ENCODE measurements around the gene CSK. TPM values are rescaled to one million over a fixed set of nuclear protein-coding genes. Genes with fewer than 3 reads are reported as not detected.

CSK gene
- total RNA-seq, 1 donor from 2014 or later = 100 TPM

DNA sequence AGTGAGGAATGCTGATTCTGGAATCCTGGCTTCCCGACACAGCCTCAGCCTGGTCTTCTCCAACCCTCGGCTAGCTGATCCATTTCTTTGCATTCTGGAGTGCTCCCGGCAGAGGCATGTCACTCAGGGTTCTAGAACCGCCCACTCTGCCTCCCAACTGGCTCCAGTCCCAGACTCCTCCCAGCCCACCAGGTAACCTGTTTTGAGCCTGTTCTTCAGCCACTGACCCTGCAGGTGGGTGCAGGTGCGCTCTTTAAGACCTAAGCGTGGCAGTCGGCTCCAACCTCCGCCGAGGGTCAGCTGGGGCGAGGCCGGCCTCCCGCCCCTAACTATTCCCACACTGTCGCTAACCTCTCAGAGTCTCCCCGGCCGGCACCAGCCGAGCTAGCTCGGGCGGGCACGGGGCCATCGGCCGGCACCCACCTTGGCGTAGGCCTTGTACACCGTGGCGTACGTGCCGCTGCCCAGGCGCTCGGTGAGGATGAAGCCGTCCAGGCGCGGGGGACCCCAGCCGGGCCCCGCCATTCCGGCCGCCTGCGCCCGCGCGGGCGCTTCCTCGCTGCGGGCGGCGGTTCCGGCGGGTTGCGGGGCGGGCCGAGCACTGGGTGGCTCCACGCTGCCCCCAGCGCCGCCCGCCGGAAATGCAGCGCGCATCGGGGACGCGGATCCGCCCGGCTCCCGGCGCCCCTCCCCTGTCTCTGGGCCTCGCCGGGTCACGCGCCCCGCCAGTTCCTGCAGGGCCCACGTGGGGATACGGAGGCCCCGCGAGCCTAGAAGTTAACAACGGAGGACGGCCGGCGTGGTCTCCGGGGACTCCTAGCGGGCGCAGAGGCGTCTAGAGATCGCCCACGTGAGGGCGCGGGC is 60.9 kb downstream of the CSK start, which contains the start of gene ULK3:
ULK3 (minus strand) TSS at position 576 of the 864 bp plus-strand sequence; CDS start at position 525, 51 bp downstream.
- Mint-ChIP-seq H3K36me3 (ENCODE audit: low read depth, unreplicated experiment) (peaks cover 20% of the 10 kb centered on the region), H3K4me1 (ENCODE audit: unreplicated experiment) (peaks cover 2% of the 10 kb centered on the region), H3K27ac (ENCODE audit: unreplicated experiment) (peak within 1 kb of the TSS; percentile 78), H3K4me3 (ENCODE audit: unreplicated experiment) (peak within 1 kb of the TSS; percentile 92), H3K27me3 (ENCODE audit: unreplicated experiment) (peaks cover 2% of the 10 kb centered on the region), H3K9me3 (ENCODE audit: unreplicated experiment) (no peaks in the 10 kb centered on the region)
- TF ChIP-seq, protein P1, sequence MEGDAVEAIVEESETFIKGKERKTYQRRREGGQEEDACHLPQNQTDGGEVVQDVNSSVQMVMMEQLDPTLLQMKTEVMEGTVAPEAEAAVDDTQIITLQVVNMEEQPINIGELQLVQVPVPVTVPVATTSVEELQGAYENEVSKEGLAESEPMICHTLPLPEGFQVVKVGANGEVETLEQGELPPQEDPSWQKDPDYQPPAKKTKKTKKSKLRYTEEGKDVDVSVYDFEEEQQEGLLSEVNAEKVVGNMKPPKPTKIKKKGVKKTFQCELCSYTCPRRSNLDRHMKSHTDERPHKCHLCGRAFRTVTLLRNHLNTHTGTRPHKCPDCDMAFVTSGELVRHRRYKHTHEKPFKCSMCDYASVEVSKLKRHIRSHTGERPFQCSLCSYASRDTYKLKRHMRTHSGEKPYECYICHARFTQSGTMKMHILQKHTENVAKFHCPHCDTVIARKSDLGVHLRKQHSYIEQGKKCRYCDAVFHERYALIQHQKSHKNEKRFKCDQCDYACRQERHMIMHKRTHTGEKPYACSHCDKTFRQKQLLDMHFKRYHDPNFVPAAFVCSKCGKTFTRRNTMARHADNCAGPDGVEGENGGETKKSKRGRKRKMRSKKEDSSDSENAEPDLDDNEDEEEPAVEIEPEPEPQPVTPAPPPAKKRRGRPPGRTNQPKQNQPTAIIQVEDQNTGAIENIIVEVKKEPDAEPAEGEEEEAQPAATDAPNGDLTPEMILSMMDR (IDR thresholded peaks at IDR 0.05; ENCODE audit: unreplicated experiment) = peak; percentile 90
- peak; percentile 95 for DNase-seq (ENCODE audit: low spot score)

DNA sequence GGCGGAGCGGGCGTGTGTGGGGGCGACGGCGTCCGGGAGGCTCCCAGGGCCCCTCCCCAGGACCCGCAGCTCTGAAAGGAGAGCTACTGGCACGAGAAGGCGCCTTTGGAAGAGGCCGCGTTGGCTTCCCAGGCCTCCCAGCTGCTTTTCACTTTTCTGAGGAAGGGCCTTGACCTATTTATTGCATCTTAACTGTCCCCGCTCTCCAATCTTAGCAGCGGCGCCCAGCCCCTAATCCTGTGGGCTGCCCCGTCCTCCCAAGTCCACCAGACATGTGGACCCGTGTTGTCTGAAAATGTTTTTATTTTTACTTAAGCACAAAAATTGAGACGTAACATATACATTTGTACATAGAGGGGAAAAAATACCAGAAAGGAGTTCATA is 61.6 kb downstream of the CSK start:
- TF ChIP-seq, protein P1 (IDR thresholded peaks at IDR 0.05; ENCODE audit: unreplicated experiment) = no peak
- peak overlapping the region; percentile 78 for H3K27ac Mint-ChIP-seq (ENCODE audit: unreplicated experiment)
- H3K4me1 Mint-ChIP-seq (ENCODE audit: unreplicated experiment) = peaks cover 2% of the 10 kb centered on the region
- no peaks in the 10 kb centered on the region for H3K9me3 Mint-ChIP-seq (ENCODE audit: unreplicated experiment)
- H3K36me3 Mint-ChIP-seq (ENCODE audit: low read depth, unreplicated experiment) = peaks cover 25% of the 10 kb centered on the region
- H3K4me3 Mint-ChIP-seq (ENCODE audit: unreplicated experiment) = peak overlapping the region; percentile 92
- DNase-seq (ENCODE audit: low spot score) = no peak
- H3K27me3 Mint-ChIP-seq (ENCODE audit: unreplicated experiment) = peaks cover 2% of the 10 kb centered on the region

DNA sequence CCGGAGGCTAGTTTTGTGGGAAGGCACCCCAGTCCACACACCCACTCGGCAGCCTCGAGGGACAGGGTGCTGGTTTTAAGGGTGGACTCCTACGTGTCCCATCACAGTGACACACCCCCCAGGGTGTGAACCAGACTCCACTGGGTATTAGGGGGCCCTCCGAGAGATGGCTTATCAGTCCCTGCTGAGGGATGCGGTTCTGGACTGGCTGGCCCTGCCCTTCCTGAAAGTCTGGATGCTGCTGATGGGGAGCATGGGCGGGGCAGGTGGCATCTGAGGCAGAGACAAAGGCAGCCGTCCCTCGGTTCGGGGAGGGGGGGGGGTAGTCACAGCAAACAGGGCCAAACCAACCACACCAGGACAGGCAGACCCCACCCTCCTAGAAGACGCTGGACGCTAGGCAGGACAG is 62.0 kb downstream of the CSK start:
- no peak for DNase-seq (ENCODE audit: low spot score)
- Mint-ChIP-seq H3K4me3 (ENCODE audit: unreplicated experiment) (no peak overlapping the region), H3K27ac (ENCODE audit: unreplicated experiment) (no peak overlapping the region), H3K27me3 (ENCODE audit: unreplicated experiment) (peaks cover 2% of the 10 kb centered on the region), H3K36me3 (ENCODE audit: low read depth, unreplicated experiment) (peaks cover 26% of the 10 kb centered on the region), H3K9me3 (ENCODE audit: unreplicated experiment) (no peaks in the 10 kb centered on the region), H3K4me1 (ENCODE audit: unreplicated experiment) (peaks cover 2% of the 10 kb centered on the region)
- TF ChIP-seq, protein P1 (IDR thresholded peaks at IDR 0.05; ENCODE audit: unreplicated experiment) = no peak

DNA sequence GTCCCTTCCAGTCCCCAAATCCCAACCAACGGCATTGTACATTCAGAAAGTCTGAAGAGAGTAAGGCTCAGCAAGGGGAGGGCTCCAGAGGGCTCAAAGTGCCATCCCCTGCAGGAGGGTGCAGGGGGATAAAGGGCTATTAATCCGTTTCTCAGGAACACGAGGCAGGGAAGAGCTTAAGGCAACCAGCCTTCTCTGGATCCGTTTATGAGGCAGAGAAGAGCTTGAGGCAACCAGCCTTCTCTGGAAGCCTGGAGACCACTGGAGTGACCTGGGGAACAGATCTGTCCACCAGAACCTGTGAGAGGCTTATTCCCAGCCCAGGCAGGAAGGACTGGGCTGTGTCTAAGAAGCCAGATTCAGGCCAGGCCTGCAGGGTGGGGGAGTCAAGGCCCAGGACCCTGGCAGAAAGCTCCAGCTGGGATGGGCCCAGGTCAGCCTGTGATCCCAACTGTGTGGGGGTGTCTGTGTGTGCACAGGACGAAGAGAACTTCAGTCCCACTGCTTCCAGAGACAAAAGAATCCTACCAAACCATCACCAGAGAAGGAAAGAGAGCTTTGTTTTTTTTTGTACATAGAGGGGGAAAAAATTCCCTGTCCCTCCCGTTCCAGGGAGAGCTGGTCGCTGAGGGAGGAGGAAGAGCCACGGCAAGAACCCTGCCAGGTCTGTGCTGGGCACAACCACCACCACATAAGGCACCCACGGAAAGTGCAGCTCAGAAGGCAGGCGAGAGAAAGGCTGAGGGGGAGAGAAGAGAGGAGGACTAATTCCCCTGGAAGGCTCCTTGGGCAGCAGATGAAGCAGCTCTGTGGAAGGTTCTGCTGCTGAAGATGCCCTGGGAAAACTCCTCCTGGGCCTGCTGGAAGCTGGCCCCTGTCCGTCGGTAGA is 62.7 kb downstream of the CSK start:
- TF ChIP-seq, protein P1 (IDR thresholded peaks at IDR 0.05; ENCODE audit: unreplicated experiment) = no peak
- Mint-ChIP-seq H3K27ac (ENCODE audit: unreplicated experiment) (no peak overlapping the region), H3K4me3 (ENCODE audit: unreplicated experiment) (peak overlapping the region; percentile 48), H3K27me3 (ENCODE audit: unreplicated experiment) (peaks cover 2% of the 10 kb centered on the region), H3K36me3 (ENCODE audit: low read depth, unreplicated experiment) (peaks cover 27% of the 10 kb centered on the region), H3K4me1 (ENCODE audit: unreplicated experiment) (peaks cover 2% of the 10 kb centered on the region), H3K9me3 (ENCODE audit: unreplicated experiment) (no peaks in the 10 kb centered on the region)
- no peak for DNase-seq (ENCODE audit: low spot score)

Data from endothelial cell (in vitro differentiated cells).